Measurements from ENCODE around the gene PRKN. TPM values are rescaled to one million over a fixed set of nuclear protein-coding genes. Genes with fewer than 3 reads are reported as not detected.

PRKN gene
- total and polyA plus RNA-seq, 9 donors, result 3.0 to 15.0 (median 9.2) TPM

DNA sequence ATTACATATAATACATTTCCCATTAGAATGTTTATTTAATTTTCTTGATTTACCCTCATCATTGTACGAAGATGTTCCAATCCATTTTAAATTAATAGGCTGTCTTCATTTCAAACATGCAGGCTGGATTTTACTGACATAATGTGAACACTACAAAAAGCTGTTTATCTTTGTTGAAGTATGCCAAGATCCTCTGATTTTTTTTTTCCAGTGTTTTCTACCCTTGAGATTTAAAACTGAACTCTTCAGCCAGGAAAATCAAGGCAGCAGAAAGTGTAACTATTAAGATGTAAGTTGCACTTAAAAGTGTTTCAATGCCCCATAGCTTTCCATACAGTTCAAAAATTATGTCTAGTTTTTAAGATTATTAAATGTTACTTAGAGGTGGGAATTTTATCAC is 43.5 kb downstream of the PRKN start:
- Histone ChIP-seq H3K36me3 (no peaks in the 10 kb centered on the region), H3K4me1 (ENCODE audit: insufficient read depth) (no peaks in the 10 kb centered on the region), H3K27ac (no peak overlapping the region), H3K4me3 (no peak overlapping the region), H3K9me3 (no peaks in the 10 kb centered on the region), H3K27me3 (no peaks in the 10 kb centered on the region)
- intact Hi-C loops (cut with DNase I), result no loop called here
- TF ChIP-seq, protein P1, sequence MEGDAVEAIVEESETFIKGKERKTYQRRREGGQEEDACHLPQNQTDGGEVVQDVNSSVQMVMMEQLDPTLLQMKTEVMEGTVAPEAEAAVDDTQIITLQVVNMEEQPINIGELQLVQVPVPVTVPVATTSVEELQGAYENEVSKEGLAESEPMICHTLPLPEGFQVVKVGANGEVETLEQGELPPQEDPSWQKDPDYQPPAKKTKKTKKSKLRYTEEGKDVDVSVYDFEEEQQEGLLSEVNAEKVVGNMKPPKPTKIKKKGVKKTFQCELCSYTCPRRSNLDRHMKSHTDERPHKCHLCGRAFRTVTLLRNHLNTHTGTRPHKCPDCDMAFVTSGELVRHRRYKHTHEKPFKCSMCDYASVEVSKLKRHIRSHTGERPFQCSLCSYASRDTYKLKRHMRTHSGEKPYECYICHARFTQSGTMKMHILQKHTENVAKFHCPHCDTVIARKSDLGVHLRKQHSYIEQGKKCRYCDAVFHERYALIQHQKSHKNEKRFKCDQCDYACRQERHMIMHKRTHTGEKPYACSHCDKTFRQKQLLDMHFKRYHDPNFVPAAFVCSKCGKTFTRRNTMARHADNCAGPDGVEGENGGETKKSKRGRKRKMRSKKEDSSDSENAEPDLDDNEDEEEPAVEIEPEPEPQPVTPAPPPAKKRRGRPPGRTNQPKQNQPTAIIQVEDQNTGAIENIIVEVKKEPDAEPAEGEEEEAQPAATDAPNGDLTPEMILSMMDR (IDR thresholded peaks at IDR 0.05), result no peak
- no peak for TF ChIP-seq POLR2A (IDR thresholded peaks at IDR 0.05)
- TF ChIP-seq EP300 (IDR thresholded peaks at IDR 0.05), result no peak
- 62 to 88% (median 84%) methylated on average over 1 of the region's 1 CpG for WGBS, 3 donors
- DNase-seq, result no peak

DNA sequence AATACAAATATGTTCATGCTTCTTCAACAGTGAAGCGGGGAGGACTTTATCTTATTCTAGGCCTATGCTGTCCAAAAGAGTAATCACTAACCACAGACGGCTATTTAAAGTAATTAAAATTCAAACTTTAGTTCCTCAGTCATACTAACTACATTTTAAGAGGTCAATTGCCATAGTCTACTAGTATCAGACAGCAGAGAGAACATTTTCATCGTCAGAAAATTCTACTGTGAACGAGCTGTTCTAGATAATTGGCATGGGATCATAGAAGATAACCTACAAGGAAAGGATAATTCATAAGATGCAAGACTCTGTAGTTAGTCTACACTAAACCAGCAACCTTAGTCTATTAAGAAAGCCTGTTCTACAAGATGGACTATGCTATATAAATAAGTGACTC is 44.4 kb downstream of the PRKN start:
- H3K4me1 ChIP-seq (ENCODE audit: insufficient read depth), result no peaks in the 10 kb centered on the region
- WGBS, 3 donors, result 9 to 19% (median 19%) methylated on average over 4 of the region's 4 CpGs
- no peak for DNase-seq
- no peak overlapping the region for H3K27ac ChIP-seq
- TF ChIP-seq EP300 (IDR thresholded peaks at IDR 0.05), result no peak
- TF ChIP-seq, protein P1 (IDR thresholded peaks at IDR 0.05), result no peak
- TF ChIP-seq POLR2A (IDR thresholded peaks at IDR 0.05), result no peak
- H3K9me3 ChIP-seq, result no peaks in the 10 kb centered on the region
- no peak overlapping the region for H3K4me3 ChIP-seq
- H3K27me3 ChIP-seq, result no peaks in the 10 kb centered on the region
- H3K36me3 ChIP-seq, result no peaks in the 10 kb centered on the region
- intact Hi-C loops (cut with DNase I), result no loop called here

DNA sequence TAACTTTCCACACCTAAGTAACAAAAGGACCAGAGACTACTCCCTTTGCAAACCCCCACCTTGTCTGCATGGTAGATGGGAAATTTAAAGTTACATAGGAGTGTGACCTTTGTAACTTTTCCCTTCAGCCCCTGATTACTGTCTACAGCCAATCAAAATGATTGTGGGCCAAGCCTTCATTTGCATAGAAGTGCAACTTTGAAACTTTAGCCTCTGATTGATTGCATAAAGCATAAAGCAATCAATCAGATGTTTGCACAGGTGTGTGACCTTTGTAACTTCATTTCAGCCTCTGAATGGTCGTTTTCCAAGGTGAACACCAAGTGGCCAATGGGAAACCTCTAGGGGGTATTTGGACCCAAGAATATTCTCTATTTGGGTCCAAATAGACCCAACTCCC is 46.1 kb downstream of the PRKN start:
- DNase-seq, result no peak
- no peaks in the 10 kb centered on the region for H3K9me3 ChIP-seq
- no peak overlapping the region for H3K27ac ChIP-seq
- H3K4me1 ChIP-seq (ENCODE audit: insufficient read depth), result no peaks in the 10 kb centered on the region
- H3K4me3 ChIP-seq, result no peak overlapping the region
- WGBS, 3 donors, result 50 to 63% (median 52%) methylated on average over 1 of the region's 1 CpG
- intact Hi-C loops (cut with DNase I), result no loop called here
- no peaks in the 10 kb centered on the region for H3K36me3 ChIP-seq
- no peaks in the 10 kb centered on the region for H3K27me3 ChIP-seq
- TF ChIP-seq, protein P1 (IDR thresholded peaks at IDR 0.05), result no peak
- TF ChIP-seq EP300 (IDR thresholded peaks at IDR 0.05), result no peak
- no peak for TF ChIP-seq POLR2A (IDR thresholded peaks at IDR 0.05)

DNA sequence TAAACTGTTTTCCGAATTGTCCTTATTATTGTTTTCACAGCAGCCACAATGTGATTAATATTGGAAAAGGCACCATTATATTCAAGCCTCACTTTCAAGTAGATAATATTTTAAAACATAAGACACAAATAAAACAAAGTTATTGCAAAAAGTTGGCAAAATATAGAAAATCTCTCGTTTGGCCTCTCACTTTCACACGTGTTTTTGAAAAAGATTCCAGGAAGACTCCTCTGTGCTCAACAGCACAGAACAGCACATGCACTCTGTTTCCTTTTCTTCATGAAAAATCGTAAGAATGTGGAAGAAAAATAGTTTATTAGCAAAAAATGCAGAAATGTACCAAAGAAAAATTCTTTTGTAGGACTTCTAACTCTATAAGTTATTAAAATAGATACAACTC is 46.7 kb downstream of the PRKN start:
- 4 to 23% (median 13%) methylated on average over 4 of the region's 4 CpGs for WGBS, 3 donors
- no peak for DNase-seq
- no peak overlapping the region for H3K27ac ChIP-seq
- no peaks in the 10 kb centered on the region for H3K9me3 ChIP-seq
- H3K4me1 ChIP-seq (ENCODE audit: insufficient read depth), result no peaks in the 10 kb centered on the region
- no peaks in the 10 kb centered on the region for H3K27me3 ChIP-seq
- H3K4me3 ChIP-seq, result no peak overlapping the region
- H3K36me3 ChIP-seq, result no peaks in the 10 kb centered on the region
- intact Hi-C loops (cut with DNase I), result no loop called here
- TF ChIP-seq POLR2A (IDR thresholded peaks at IDR 0.05), result no peak
- TF ChIP-seq, protein P1 (IDR thresholded peaks at IDR 0.05), result no peak
- no peak for TF ChIP-seq EP300 (IDR thresholded peaks at IDR 0.05)

DNA sequence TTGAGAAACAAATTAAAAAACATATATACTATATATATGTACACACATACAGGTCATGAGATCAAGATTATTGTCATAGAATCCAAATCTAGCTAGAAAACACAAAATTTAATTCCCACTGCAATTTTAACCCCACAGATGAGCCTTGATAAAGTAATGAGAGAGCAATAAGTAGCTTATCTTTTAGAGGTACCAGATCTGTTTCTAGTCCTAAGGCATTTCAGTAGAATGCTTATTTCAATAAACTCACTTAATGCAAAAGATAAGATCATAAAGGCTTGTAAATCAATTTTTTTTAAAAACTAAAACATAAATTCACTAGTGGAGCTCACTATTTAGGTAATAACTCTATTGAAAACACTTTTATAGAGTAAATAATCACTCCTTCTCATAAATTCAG is 47.2 kb downstream of the PRKN start:
- H3K36me3 ChIP-seq, result no peaks in the 10 kb centered on the region
- H3K4me3 ChIP-seq, result no peak overlapping the region
- DNase-seq, result no peak
- no peaks in the 10 kb centered on the region for H3K27me3 ChIP-seq
- no peaks in the 10 kb centered on the region for H3K9me3 ChIP-seq
- H3K27ac ChIP-seq, result no peak overlapping the region
- TF ChIP-seq EP300 (IDR thresholded peaks at IDR 0.05) (no peak), POLR2A (IDR thresholded peaks at IDR 0.05) (no peak)
- TF ChIP-seq, protein P1 (IDR thresholded peaks at IDR 0.05), result no peak
- no peaks in the 10 kb centered on the region for H3K4me1 ChIP-seq (ENCODE audit: insufficient read depth)
- intact Hi-C loops (cut with DNase I), result no loop called here
